ENCODE data around the gene NAV3.

The NAV3 gene

GRCh38 chr12:77993658-77994057 lies 163.0 kb downstream of the NAV3 start:
- TF ChIP-seq CTCF (IDR thresholded peaks at IDR 0.05) = no peak

GRCh38 chr12:77995436-77996167 lies 164.9 kb downstream of the NAV3 start:
- TF ChIP-seq CTCF (IDR thresholded peaks at IDR 0.05) = no peak

- peak; percentile 47; the same call in 1 of the 2 replicates for TF ChIP-seq CTCF (IDR thresholded peaks at IDR 0.05)
Measured at GRCh38 chr12:77996670-77997069, 166.0 kb downstream of the NAV3 start.

- no peak for TF ChIP-seq CTCF (IDR thresholded peaks at IDR 0.05)
Measured at GRCh38 chr12:77998236-77998786, 167.6 kb downstream of the NAV3 start.

GRCh38 chr12:77999074-77999715 lies 168.5 kb downstream of the NAV3 start:
- no peak for TF ChIP-seq CTCF (IDR thresholded peaks at IDR 0.05)

GRCh38 chr12:78002878-78003277 lies 172.2 kb downstream of the NAV3 start:
- TF ChIP-seq CTCF (IDR thresholded peaks at IDR 0.05) = peak; percentile 52

GRCh38 chr12:78004249-78005093 lies 173.8 kb downstream of the NAV3 start:
- no peak for TF ChIP-seq CTCF (IDR thresholded peaks at IDR 0.05)
